ENCODE results near the gene IL13RA1. TPM values are rescaled to one million over a fixed set of nuclear protein-coding genes. Genes with fewer than 3 reads are reported as not detected.

The IL13RA1 gene
- total and polyA plus RNA-seq, 2 of the 13 experiments (the other 11 are each of a cell fraction or from before 2014, with no cell fraction given), result 56.6 to 73.5 TPM

DNA sequence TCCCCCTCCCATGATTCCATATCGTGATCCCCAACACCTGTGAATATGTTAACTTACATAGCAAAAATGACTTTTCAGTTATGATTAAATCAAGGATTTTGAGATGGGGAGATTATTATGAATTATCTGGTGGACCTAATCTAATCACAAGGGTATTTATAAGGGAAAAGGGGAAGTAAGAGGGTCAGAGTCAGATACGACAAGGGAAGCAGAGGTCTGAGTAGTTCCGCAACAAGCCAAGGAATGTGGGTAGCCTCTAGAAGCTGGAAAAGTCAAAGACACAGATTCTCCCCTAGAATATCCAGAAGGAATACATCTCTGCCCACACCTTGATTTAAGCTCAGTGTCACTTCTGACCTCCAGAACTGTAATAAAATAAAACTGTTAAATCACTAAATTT is 1.0 kb upstream of the IL13RA1 start:
- H3K4me1 ChIP-seq (ENCODE audit: insufficient read depth, low read length), result peaks cover 60% of the 10 kb centered on the region
- FAIRE-seq (no peak), ATAC-seq (no peak), DNase-seq (ENCODE audit: low spot score) (no peak)
- peak overlapping the region; percentile 99 for H3K27ac ChIP-seq (ENCODE audit: extremely low read length, insufficient read depth, low read length)
- H3K27me3 ChIP-seq (ENCODE audit: control insufficient read depth in 1 of 2, insufficient read depth in 2 of 2, low read length in 2 of 2), result no peaks in the 10 kb centered on the region
- intact Hi-C loops (cut with micrococcal nuclease; ENCODE audit: unreplicated experiment), result loop anchor here (2.0 to 5.0 kb wide), 3 partner anchors 24 to 726 kb away; no protein-coding TSS in a partner anchor
- H3K9me3 ChIP-seq (ENCODE audit: low read length), result no peaks in the 10 kb centered on the region
- in situ Hi-C loops (cut with HindIII; ENCODE audit: extremely low pct_ligation_motif_present, low pct_unique_long_range_greater_than_20kb), result no loop called here
- ChIA-PET POLR2A (interaction anchor here (0.6 to 1.9 kb wide), 4 partner anchors 9 to 82 kb away, joined by 3 to 8 read pairs (median 4); no protein-coding TSS in a partner anchor), CTCF (ENCODE audit: low intra/inter-chr PET ratio, low total read pairs) (no interaction called here)
- H4K20me1 ChIP-seq (ENCODE audit: insufficient read depth, low read length), result no peaks in the 10 kb centered on the region
- H3K4me2 ChIP-seq (ENCODE audit: low read depth, low read length), result peak overlapping the region; percentile 65
- no peaks in the 10 kb centered on the region for H3K36me3 ChIP-seq (replicated peaks in 1 of 2; ENCODE audit: control insufficient read depth in 1 of 2, insufficient read depth in 2 of 2, low read length in 2 of 2)
- H3K4me3 ChIP-seq (replicated peaks in 1 of 3; ENCODE audit: insufficient read depth in 1 of 3, low read depth in 2 of 3, low read length in 3 of 3), result peak overlapping the region in 2 of 3 experiments; percentile 38 to 74; a peak in 3 of 6 replicates
- 74% methylated on average over 3 of the region's 3 CpGs for WGBS (ENCODE audit: low lambda C conversion rate)
- peak overlapping the region; percentile 81 for H3K9ac ChIP-seq (ENCODE audit: insufficient read depth, low read depth, low read length)
- no peak overlapping the region for H2AFZ ChIP-seq (ENCODE audit: low read length)
- BruUV-seq (replicated peaks), result TSS peak; percentile 90
- peaks cover 31% of the 10 kb centered on the region for H3K79me2 ChIP-seq (ENCODE audit: insufficient read depth, low read length)
- TF ChIP-seq, protein P1, sequence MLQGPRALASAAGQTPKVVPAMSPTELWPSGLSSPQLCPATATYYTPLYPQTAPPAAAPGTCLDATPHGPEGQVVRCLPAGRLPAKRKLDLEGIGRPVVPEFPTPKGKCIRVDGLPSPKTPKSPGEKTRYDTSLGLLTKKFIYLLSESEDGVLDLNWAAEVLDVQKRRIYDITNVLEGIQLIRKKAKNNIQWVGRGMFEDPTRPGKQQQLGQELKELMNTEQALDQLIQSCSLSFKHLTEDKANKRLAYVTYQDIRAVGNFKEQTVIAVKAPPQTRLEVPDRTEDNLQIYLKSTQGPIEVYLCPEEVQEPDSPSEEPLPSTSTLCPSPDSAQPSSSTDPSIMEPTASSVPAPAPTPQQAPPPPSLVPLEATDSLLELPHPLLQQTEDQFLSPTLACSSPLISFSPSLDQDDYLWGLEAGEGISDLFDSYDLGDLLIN (CRISPR knock-in tag; IDR thresholded peaks at IDR 0.05; ENCODE audit: borderline replicate concordance), result no peak
- TF ChIP-seq ZNF768 (CRISPR knock-in tag; IDR thresholded peaks at IDR 0.05) (no peak), YY1 (IDR thresholded peaks at IDR 0.05; ENCODE audit: insufficient read depth, insufficient replicate concordance, low read depth, low read length) (no peak), ZNF30 (CRISPR knock-in tag; IDR thresholded peaks at IDR 0.05) (no peak), SCMH1 (CRISPR knock-in tag; IDR thresholded peaks at IDR 0.05; ENCODE audit: borderline replicate concordance) (no peak)

DNA sequence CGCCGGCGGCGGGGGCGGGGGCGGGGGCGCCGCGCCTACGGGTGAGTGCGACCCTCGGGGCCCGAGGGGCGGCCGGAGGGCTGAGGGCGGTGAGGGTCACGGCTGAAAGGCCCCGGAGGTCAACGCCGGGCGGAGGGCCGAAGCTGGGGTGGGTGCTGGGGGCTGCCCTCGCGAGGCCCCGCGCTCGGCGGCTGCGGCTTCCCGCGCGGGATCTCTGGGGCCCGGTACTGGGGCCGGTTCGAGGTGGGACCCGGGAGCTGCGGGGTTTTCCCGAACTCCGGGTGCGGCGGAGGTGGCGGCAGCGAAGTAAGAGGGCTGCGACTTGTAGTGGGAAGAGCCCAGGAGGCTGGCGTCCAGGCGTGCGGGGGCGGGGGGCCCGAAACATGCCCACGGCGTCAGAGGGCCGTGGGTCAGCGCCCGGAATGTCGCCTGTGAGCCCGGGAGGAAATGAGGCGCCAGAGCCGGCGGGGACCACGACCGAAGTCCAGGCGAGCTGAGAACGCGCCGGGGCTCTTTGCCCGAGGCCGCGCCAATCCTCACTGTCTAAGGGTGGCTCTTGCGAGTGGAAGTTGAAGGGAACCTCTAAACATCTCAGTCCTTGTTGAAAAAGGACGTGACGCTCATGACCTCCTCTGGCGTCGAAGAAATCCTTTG is 407 bp downstream of the IL13RA1 start:
- H3K4me3 ChIP-seq (replicated peaks in 1 of 3; ENCODE audit: insufficient read depth in 1 of 3, low read depth in 2 of 3, low read length in 3 of 3), result peak overlapping the region; percentile 65 to 74 (median 74)
- no peaks in the 10 kb centered on the region for H3K9me3 ChIP-seq (ENCODE audit: low read length)
- CTCF ChIA-PET (ENCODE audit: low intra/inter-chr PET ratio, low total read pairs), result no interaction called here
- H3K27me3 ChIP-seq (ENCODE audit: control insufficient read depth in 1 of 2, insufficient read depth in 2 of 2, low read length in 2 of 2), result no peaks in the 10 kb centered on the region
- in situ Hi-C loops (cut with HindIII; ENCODE audit: extremely low pct_ligation_motif_present, low pct_unique_long_range_greater_than_20kb) (no loop called here), intact Hi-C loops (cut with micrococcal nuclease; ENCODE audit: unreplicated experiment) (loop anchor here (2.0 to 5.0 kb wide), 3 partner anchors 25 to 724 kb away; no protein-coding TSS in a partner anchor)
- WGBS (ENCODE audit: low lambda C conversion rate), result 0% methylated on average over 3 of the region's 73 CpGs
- no peaks in the 10 kb centered on the region for H4K20me1 ChIP-seq (ENCODE audit: insufficient read depth, low read length)
- peaks cover 36% of the 10 kb centered on the region for H3K79me2 ChIP-seq (ENCODE audit: insufficient read depth, low read length)
- H2AFZ ChIP-seq (ENCODE audit: low read length), result no peak overlapping the region
- BruUV-seq (replicated peaks), result no TSS peak
- peak overlapping the region; percentile 80 for H3K4me2 ChIP-seq (ENCODE audit: low read depth, low read length)
- peak overlapping the region; percentile 99 for H3K27ac ChIP-seq (ENCODE audit: extremely low read length, insufficient read depth, low read length)
- FAIRE-seq (no peak), DNase-seq (ENCODE audit: low spot score) (peak; percentile 10), ATAC-seq (peak; percentile 38)
- POLR2A ChIA-PET, result interaction anchor here (1.4 to 1.9 kb wide), 2 partner anchors 11 to 17 kb away, joined by 4 to 8 read pairs; no protein-coding TSS in a partner anchor
- no peaks in the 10 kb centered on the region for H3K36me3 ChIP-seq (replicated peaks in 1 of 2; ENCODE audit: control insufficient read depth in 1 of 2, insufficient read depth in 2 of 2, low read length in 2 of 2)
- peaks cover 63% of the 10 kb centered on the region for H3K4me1 ChIP-seq (ENCODE audit: insufficient read depth, low read length)
- H3K9ac ChIP-seq (ENCODE audit: insufficient read depth, low read depth, low read length), result peak overlapping the region; percentile 81
- TF ChIP-seq ZNF567 (CRISPR knock-in tag; IDR thresholded peaks at IDR 0.05; ENCODE audit: borderline replicate concordance) (no peak), MYNN (CRISPR knock-in tag; IDR thresholded peaks at IDR 0.05; ENCODE audit: low read depth) (no peak)
- TF ChIP-seq, protein P2, sequence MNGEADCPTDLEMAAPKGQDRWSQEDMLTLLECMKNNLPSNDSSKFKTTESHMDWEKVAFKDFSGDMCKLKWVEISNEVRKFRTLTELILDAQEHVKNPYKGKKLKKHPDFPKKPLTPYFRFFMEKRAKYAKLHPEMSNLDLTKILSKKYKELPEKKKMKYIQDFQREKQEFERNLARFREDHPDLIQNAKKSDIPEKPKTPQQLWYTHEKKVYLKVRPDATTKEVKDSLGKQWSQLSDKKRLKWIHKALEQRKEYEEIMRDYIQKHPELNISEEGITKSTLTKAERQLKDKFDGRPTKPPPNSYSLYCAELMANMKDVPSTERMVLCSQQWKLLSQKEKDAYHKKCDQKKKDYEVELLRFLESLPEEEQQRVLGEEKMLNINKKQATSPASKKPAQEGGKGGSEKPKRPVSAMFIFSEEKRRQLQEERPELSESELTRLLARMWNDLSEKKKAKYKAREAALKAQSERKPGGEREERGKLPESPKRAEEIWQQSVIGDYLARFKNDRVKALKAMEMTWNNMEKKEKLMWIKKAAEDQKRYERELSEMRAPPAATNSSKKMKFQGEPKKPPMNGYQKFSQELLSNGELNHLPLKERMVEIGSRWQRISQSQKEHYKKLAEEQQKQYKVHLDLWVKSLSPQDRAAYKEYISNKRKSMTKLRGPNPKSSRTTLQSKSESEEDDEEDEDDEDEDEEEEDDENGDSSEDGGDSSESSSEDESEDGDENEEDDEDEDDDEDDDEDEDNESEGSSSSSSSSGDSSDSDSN (CRISPR knock-in tag; IDR thresholded peaks at IDR 0.05), result peak; percentile 59
- TF ChIP-seq, protein P3, sequence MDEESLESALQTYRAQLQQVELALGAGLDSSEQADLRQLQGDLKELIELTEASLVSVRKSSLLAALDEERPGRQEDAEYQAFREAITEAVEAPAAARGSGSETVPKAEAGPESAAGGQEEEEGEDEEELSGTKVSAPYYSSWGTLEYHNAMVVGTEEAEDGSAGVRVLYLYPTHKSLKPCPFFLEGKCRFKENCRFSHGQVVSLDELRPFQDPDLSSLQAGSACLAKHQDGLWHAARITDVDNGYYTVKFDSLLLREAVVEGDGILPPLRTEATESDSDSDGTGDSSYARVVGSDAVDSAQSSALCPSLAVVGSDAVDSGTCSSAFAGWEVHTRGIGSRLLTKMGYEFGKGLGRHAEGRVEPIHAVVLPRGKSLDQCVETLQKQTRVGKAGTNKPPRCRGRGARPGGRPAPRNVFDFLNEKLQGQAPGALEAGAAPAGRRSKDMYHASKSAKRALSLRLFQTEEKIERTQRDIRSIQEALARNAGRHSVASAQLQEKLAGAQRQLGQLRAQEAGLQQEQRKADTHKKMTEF (CRISPR knock-in tag; IDR thresholded peaks at IDR 0.05), result no peak
